Duodenal mucosa (tissue), 2 donors: ENCODE measurements around the gene MDM2.
"Not testable (repeated sequence)": the region's sequence is repeated elsewhere in the genome, so short reads cannot be mapped to it uniquely, and the experiment has no call there.

ENCODE experiments used
- H3K27ac ChIP-seq: one replicate; pipeline ENCODE4 v1.7.0; 2013; ENCODE audit warnings: low read depth, low read length
- H3K27me3 ChIP-seq, 2 donors: one replicate each; pipeline ENCODE4 v1.7.0; 2013; ENCODE audit warnings: low read length in 2 of 2, control low read depth in 1 of 2; ENCODE audit not compliant: insufficient read depth in 2 of 2, control insufficient read depth in 1 of 2
- H3K36me3 ChIP-seq, 2 donors: one replicate each; pipeline ENCODE4 v1.7.0; 2013; ENCODE audit warnings: low read length in 2 of 2, control low read depth in 1 of 2; ENCODE audit not compliant: insufficient read depth in 2 of 2, control insufficient read depth in 1 of 2
- H3K4me1 ChIP-seq, 2 donors: one replicate each; pipeline ENCODE4 v1.7.0; 2013; ENCODE audit warnings: low read length in 2 of 2, control low read depth in 1 of 2; ENCODE audit not compliant: insufficient read depth in 2 of 2, control insufficient read depth in 1 of 2
- H3K4me3 ChIP-seq, 2 donors: one replicate each; pipeline ENCODE4 v1.7.0; 2013; ENCODE audit warnings: low read length in 2 of 2, low read depth in 1 of 2
- H3K9ac ChIP-seq, 2 donors: one replicate each; pipeline ENCODE4 v1.7.0; 2013; ENCODE audit warnings: low read length in 2 of 2, low read depth in 1 of 2
- H3K9me3 ChIP-seq, 2 donors: one replicate each; pipeline ENCODE4 v1.7.0; 2013; ENCODE audit warnings: low read length in 2 of 2, control low read depth in 1 of 2; ENCODE audit not compliant: control insufficient read depth in 1 of 2

Gene MDM2

GRCh38 chr12:68804657-68805591 is 3.1 kb upstream of the MDM2 start:
- no peak overlapping the region for H3K27ac ChIP-seq

GRCh38 chr12:68805592-68806120 is 2.3 kb upstream of the MDM2 start:
- Histone ChIP-seq H3K36me3 (peaks cover 4% of the 10 kb centered on the region in 2 donors), H3K9me3 (no peaks in the 10 kb centered on the region), H3K4me1 (peaks cover 9 to 13% of the 10 kb centered on the region in 2 donors), H3K27ac (no peak overlapping the region), H3K27me3 (no peaks in the 10 kb centered on the region), H3K4me3 (no peak overlapping the region), H3K9ac (no peak overlapping the region)

More at GRCh38 chr12:68804657-68805591, 3.1 kb upstream of the MDM2 start:
- H3K4me1 ChIP-seq, result peaks cover 9 to 13% of the 10 kb centered on the region in 2 donors
- no peak overlapping the region for H3K9ac ChIP-seq
- no peaks in the 10 kb centered on the region for H3K27me3 ChIP-seq
- peaks cover 3 to 4% of the 10 kb centered on the region in 2 donors for H3K36me3 ChIP-seq
- peak overlapping the region in 1 of 2 donors; percentile 16 for H3K4me3 ChIP-seq
- no peaks in the 10 kb centered on the region for H3K9me3 ChIP-seq

- Histone ChIP-seq H3K9me3 (no peaks in the 10 kb centered on the region), H3K4me3 (peak overlapping the region in 1 of 2 donors; percentile 95), H3K27ac (no peak overlapping the region), H3K9ac (peak overlapping the region; percentile 97 to 99), H3K4me1 (peaks cover 9 to 13% of the 10 kb centered on the region in 2 donors), H3K36me3 (peaks cover 4% of the 10 kb centered on the region in 2 donors), H3K27me3 (no peaks in the 10 kb centered on the region)
These were observed 1.3 kb upstream of the MDM2 start for GRCh38 chr12:68806488-68807237.

- Histone ChIP-seq H3K4me3 (peak overlapping the region; percentile 85 to 95), H3K27ac (peak overlapping the region; percentile 97), H3K4me1 (peaks cover 10 to 13% of the 10 kb centered on the region in 2 donors), H3K9ac (peak overlapping the region; percentile 97 to 99)
- not testable (repeated sequence) for H3K27me3 ChIP-seq, H3K36me3 ChIP-seq, H3K9me3 ChIP-seq
These were observed 752 bp upstream of the MDM2 start for GRCh38 chr12:68807274-68807575.

GRCh38 chr12:68808388-68809189 is 612 bp downstream of the MDM2 start:
- H3K27ac ChIP-seq, result peak overlapping the region; percentile 97
- peaks cover 11 to 13% of the 10 kb centered on the region in 2 donors for H3K36me3 ChIP-seq
- no peaks in the 10 kb centered on the region for H3K9me3 ChIP-seq
- no peaks in the 10 kb centered on the region for H3K27me3 ChIP-seq
- peak overlapping the region; percentile 97 to 99 for H3K9ac ChIP-seq
- H3K4me3 ChIP-seq, result peak overlapping the region; percentile 82 to 95
- peaks cover 19 to 22% of the 10 kb centered on the region in 2 donors for H3K4me1 ChIP-seq

- Histone ChIP-seq H3K27me3 (no peaks in the 10 kb centered on the region), H3K9me3 (no peaks in the 10 kb centered on the region), H3K4me3 (peak overlapping the region; percentile 82 to 95), H3K36me3 (peaks cover 16 to 19% of the 10 kb centered on the region in 2 donors), H3K4me1 (peaks cover 16 to 19% of the 10 kb centered on the region in 2 donors), H3K27ac (peak overlapping the region; percentile 97), H3K9ac (peak overlapping the region; percentile 63 to 97)
These were observed 1.4 kb downstream of the MDM2 start for GRCh38 chr12:68809190-68810026.

- H3K4me1 ChIP-seq, result peaks cover 10 to 13% of the 10 kb centered on the region in 2 donors
- H3K27ac ChIP-seq, H3K27me3 ChIP-seq, H3K9ac ChIP-seq, H3K9me3 ChIP-seq: not testable (repeated sequence)
- peak overlapping the region in 1 of 2 donors; percentile 29 for H3K4me3 ChIP-seq
- H3K36me3 ChIP-seq, result peaks cover 22 to 25% of the 10 kb centered on the region in 2 donors
These were observed 2.0 kb downstream of the MDM2 start for GRCh38 chr12:68810027-68810389.

GRCh38 chr12:68811573-68811972 is 3.6 kb downstream of the MDM2 start:
- not testable (repeated sequence) for H3K27ac ChIP-seq, H3K27me3 ChIP-seq, H3K4me3 ChIP-seq, H3K9me3 ChIP-seq, H3K9ac ChIP-seq
- peaks cover 10 to 13% of the 10 kb centered on the region in 2 donors for H3K4me1 ChIP-seq
- H3K36me3 ChIP-seq, result peaks cover 22 to 34% of the 10 kb centered on the region in 2 donors
